ENCODE data around the gene TUBB8. TPM values are rescaled to one million over a fixed set of nuclear protein-coding genes. Genes with fewer than 3 reads are reported as not detected.

TUBB8 gene
- total and polyA plus RNA-seq, 2 donors (not counting 3 experiments of a cell fraction or from before 2014, with no cell fraction given) = 0.18 TPM; not detected in 1

- no peak for FAIRE-seq
Measured at GRCh38 chr10:80477-81105, 31.5 kb upstream of the TUBB8 start.

More at GRCh38 chr10:80477-81105, 31.5 kb upstream of the TUBB8 start:
- Histone ChIP-seq H3K4me2 (ENCODE audit: insufficient read depth, low read length) (no peak overlapping the region), H3K4me3 (replicated peaks in 1 of 3; ENCODE audit: insufficient read depth in 1 of 3, low read depth in 1 of 3, low read length in 3 of 3) (no peak overlapping the region), H3K79me2 (ENCODE audit: control insufficient read depth, insufficient read depth, low read length) (no peaks in the 10 kb centered on the region), H4K20me1 (replicated peaks; ENCODE audit: control insufficient read depth, extremely low read depth, insufficient read depth, low read length) (no peaks in the 10 kb centered on the region), H3K36me3 (ENCODE audit: control insufficient read depth in 2 of 2, extremely low read depth in 1 of 2, insufficient read depth in 2 of 2, low read length in 2 of 2) (no peaks in the 10 kb centered on the region), H3K9me3 (replicated peaks; ENCODE audit: control insufficient read depth, insufficient read depth, low read length) (no peaks in the 10 kb centered on the region), H3K27me3 (ENCODE audit: control insufficient read depth in 2 of 2, insufficient read depth in 2 of 2, low read length in 2 of 2) (no peaks in the 10 kb centered on the region), H2AFZ (ENCODE audit: low read depth, low read length) (no peak overlapping the region), H3K4me1 (ENCODE audit: control insufficient read depth, extremely low read depth, insufficient read depth, low read length) (no peaks in the 10 kb centered on the region), H3K9me1 (replicated peaks; ENCODE audit: control insufficient read depth, extremely low read depth, insufficient read depth, low read length) (no peaks in the 10 kb centered on the region), H3K9ac (replicated peaks; ENCODE audit: extremely low read depth, insufficient read depth, low read length) (no peak overlapping the region), H3K27ac (ENCODE audit: insufficient read depth, low read depth, low read length) (no peak overlapping the region)
- TF ChIP-seq EZH2 (IDR thresholded peaks at IDR 0.05; ENCODE audit: borderline replicate concordance, low read depth, low read length, severe bottlenecking) (no peak), POLR2A (IDR thresholded peaks at IDR 0.05; ENCODE audit: low read depth, low read length) (no peak), POLR2AphosphoS5 (IDR thresholded peaks at IDR 0.05; ENCODE audit: insufficient read depth, low read depth, low read length) (no peak), FOS (IDR thresholded peaks at IDR 0.05; ENCODE audit: borderline replicate concordance, insufficient read depth, low read length) (no peak), CTCF (IDR thresholded peaks at IDR 0.05; ENCODE audit: extremely low read depth in 1 of 2, insufficient read depth in 1 of 2, low read depth in 1 of 2, low read length in 2 of 2) (no peak), MYC (IDR thresholded peaks at IDR 0.05; ENCODE audit: low read depth, low read length) (no peak), JUN (IDR thresholded peaks at IDR 0.05; ENCODE audit: borderline replicate concordance, insufficient read depth, insufficient read length, low read depth) (no peak), GATA2 (IDR thresholded peaks at IDR 0.05; ENCODE audit: insufficient read depth, insufficient read length, low read depth, low read length) (no peak), MAX (IDR thresholded peaks at IDR 0.05; ENCODE audit: insufficient read depth, insufficient read length) (no peak)
- intact Hi-C loops (cut with micrococcal nuclease) = no loop called here
- dilution Hi-C loops (cut with MboI; ENCODE audit: extremely low pct_ligation_motif_present, low sequenced_read_pairs) = no loop called here
- POLR2A ChIA-PET = no interaction called here
- CTCF ChIA-PET = no interaction called here
- DNase-seq (ENCODE audit: low read depth, low spot score) = no peak
- no TSS peak for BruUV-seq (replicated peaks)
